HEK293 (cell line): ENCODE results near the gene WDR36.

Source experiments
- CTCF ChIA-PET: fragments of 350-600 bp; formaldehyde crosslinking; extraction: SDS; loops from one replicate; lab custom pipeline; 2021; ENCODE audit warnings: antibody characterized with exemption; lab: Yijun Ruan, JAX
- POLR2A ChIA-PET: fragments of 300-600 bp; formaldehyde crosslinking; extraction: SDS; loops from one replicate; lab custom pipeline; 2020; ENCODE audit warnings: antibody characterized with exemption, inconsistent platforms; lab: Yijun Ruan, JAX
- H3K27ac ChIP-seq: fragments of 200-500 bp; sonication (Bioruptor generic); 2 replicates; pipeline ENCODE4 v1.5.1; 2014; ENCODE audit warnings: low read depth, low read length, control low read depth, inconsistent platforms; ENCODE audit errors: extremely low read depth
- H3K36me3 ChIP-seq, 2 experiments: fragments of 200-500 bp in 1 of 2; sonication (Bioruptor generic) in 1 of 2; 1 replicate in 1 of 2; 2 replicates in 1 of 2; pipeline ENCODE4 v1.5.1; 2014 to 2017; ENCODE audit warnings: inconsistent platforms in 2 of 2, low read length in 2 of 2; ENCODE audit not compliant: control insufficient read depth in 2 of 2, insufficient read depth in 1 of 2
- H3K4me1 ChIP-seq: fragments of 200-500 bp; sonication (Bioruptor generic); 2 replicates; pipeline ENCODE4 v1.5.1; 2014; ENCODE audit warnings: mild to moderate bottlenecking, low read length, inconsistent platforms; ENCODE audit not compliant: control insufficient read depth, insufficient read depth
- H3K4me3 ChIP-seq: 2 replicates; pipeline ENCODE4 v1.5.1; 2011; ENCODE audit warnings: low read depth, mild to moderate bottlenecking, control low read depth, low read length, moderate library complexity
- H3K9me3 ChIP-seq: fragments of 200-500 bp; sonication (Bioruptor generic); 2 replicates; pipeline ENCODE4 v1.5.1; 2014; ENCODE audit warnings: low read depth, low read length, inconsistent platforms; ENCODE audit not compliant: control insufficient read depth, insufficient read depth
- BCL11A ChIP-seq: fragments of 450-650 bp; formaldehyde crosslinking; IDR thresholded peaks from 2 replicates; pipeline ENCODE4 v1.5.1; 2016; ENCODE audit warnings: low read depth, missing biosample characterization, missing genetic modification characterization
- HOXA7 ChIP-seq: sonication (generic); formaldehyde crosslinking; IDR thresholded peaks from 2 replicates; pipeline ENCODE4 v1.8.1; 2022; ENCODE audit warnings: missing genetic modification reagents, borderline replicate concordance
- KLF1 ChIP-seq: fragments of 450-650 bp; formaldehyde crosslinking; IDR thresholded peaks from 2 replicates; pipeline ENCODE4 v1.5.1; 2016; ENCODE audit warnings: missing biosample characterization, missing genetic modification characterization
- MEIS1 ChIP-seq: sonication (generic); formaldehyde crosslinking; IDR thresholded peaks from 2 replicates; pipeline ENCODE4 v1.8.1; 2022; ENCODE audit warnings: missing genetic modification reagents, mild to moderate bottlenecking, borderline replicate concordance
- MYNN ChIP-seq: fragments of 450-650 bp; formaldehyde crosslinking; IDR thresholded peaks from 2 replicates; pipeline ENCODE4 v1.5.1; 2016; ENCODE audit warnings: missing biosample characterization, missing genetic modification characterization, borderline replicate concordance
- OVOL3 ChIP-seq: fragments of 450-650 bp; formaldehyde crosslinking; IDR thresholded peaks from 2 replicates; pipeline ENCODE4 v1.5.1; 2016; ENCODE audit warnings: missing biosample characterization, missing genetic modification characterization
- SP7 ChIP-seq: fragments of 450-650 bp; formaldehyde crosslinking; IDR thresholded peaks from 2 replicates; pipeline ENCODE4 v1.5.1; 2016; ENCODE audit warnings: missing biosample characterization, missing genetic modification characterization
- TRIM28 ChIP-seq: IDR thresholded peaks from 2 replicates; pipeline ENCODE4 v1.6.1; 2011; ENCODE audit warnings: low read length, control low read depth, borderline replicate concordance
- ZBTB1 ChIP-seq: fragments of 450-650 bp; formaldehyde crosslinking; IDR thresholded peaks from 2 replicates; pipeline ENCODE4 v1.5.1; 2016; ENCODE audit warnings: missing biosample characterization, missing genetic modification characterization
- ZNF112 ChIP-seq: fragments of 450-650 bp; formaldehyde crosslinking; IDR thresholded peaks from 2 replicates; pipeline ENCODE4 v1.5.0; 2017; ENCODE audit warnings: missing biosample characterization, missing genetic modification characterization
- ZNF16 ChIP-seq: fragments of 450-650 bp; formaldehyde crosslinking; IDR thresholded peaks from 2 replicates; pipeline ENCODE4 v1.5.1; 2016; ENCODE audit warnings: low read depth, missing biosample characterization, missing genetic modification characterization
- ZNF174 ChIP-seq: fragments of 450-650 bp; formaldehyde crosslinking; IDR thresholded peaks from 2 replicates; pipeline ENCODE4 v1.5.0; 2017; ENCODE audit warnings: missing biosample characterization, mild to moderate bottlenecking, missing genetic modification characterization
- ZNF211 ChIP-seq: fragments of 450-650 bp; formaldehyde crosslinking; IDR thresholded peaks from 2 replicates; pipeline ENCODE4 v1.5.1; 2016; ENCODE audit warnings: low read depth, missing biosample characterization, missing genetic modification characterization
- ZNF223 ChIP-seq: fragments of 450-650 bp; formaldehyde crosslinking; IDR thresholded peaks from 2 replicates; pipeline ENCODE4 v1.5.1; 2016; ENCODE audit warnings: missing biosample characterization, missing genetic modification characterization
- ZNF311 ChIP-seq: fragments of 450-650 bp; formaldehyde crosslinking; IDR thresholded peaks from 2 replicates; pipeline ENCODE4 v1.5.1; 2017; ENCODE audit warnings: missing biosample characterization, missing genetic modification characterization, borderline replicate concordance
- ZNF341 ChIP-seq: fragments of 450-650 bp; formaldehyde crosslinking; IDR thresholded peaks from 2 replicates; pipeline ENCODE4; 2016; ENCODE audit warnings: low read depth, missing biosample characterization, missing genetic modification characterization
- ZNF37A ChIP-seq: fragments of 450-650 bp; IDR thresholded peaks from 2 replicates; pipeline ENCODE4 v1.5.1; 2018; ENCODE audit warnings: missing biosample characterization, missing genetic modification characterization
- ZNF544 ChIP-seq: fragments of 450-650 bp; formaldehyde crosslinking; IDR thresholded peaks from 2 replicates; pipeline ENCODE4 v1.5.0; 2017; ENCODE audit warnings: missing biosample characterization, missing genetic modification characterization
- ZNF558 ChIP-seq: fragments of 450-650 bp; formaldehyde crosslinking; IDR thresholded peaks from 2 replicates; pipeline ENCODE4 v1.5.1; 2016; ENCODE audit warnings: missing biosample characterization, missing genetic modification characterization
- ZNF626 ChIP-seq: fragments of 450-650 bp; sonication (Bioruptor Pico); formaldehyde crosslinking; IDR thresholded peaks from 2 replicates; pipeline ENCODE4 v1.5.1; 2018; ENCODE audit warnings: missing biosample characterization, missing genetic modification characterization, inconsistent platforms
- ZNF654 ChIP-seq: fragments of 450-650 bp; formaldehyde crosslinking; IDR thresholded peaks from 2 replicates; pipeline ENCODE4 v1.5.1; 2016; ENCODE audit warnings: low read depth, missing biosample characterization, missing genetic modification characterization
- ZNF701 ChIP-seq: fragments of 450-650 bp; formaldehyde crosslinking; IDR thresholded peaks from 2 replicates; pipeline ENCODE4 v1.5.1; 2016; ENCODE audit warnings: missing biosample characterization, missing genetic modification characterization
- ZNF791 ChIP-seq: fragments of 450-650 bp; formaldehyde crosslinking; IDR thresholded peaks from 2 replicates; pipeline ENCODE4 v1.5.1; 2016; ENCODE audit warnings: missing biosample characterization, missing genetic modification characterization
- ZSCAN16 ChIP-seq: fragments of 450-650 bp; formaldehyde crosslinking; IDR thresholded peaks from 2 replicates; pipeline ENCODE4 v1.5.1; 2016; ENCODE audit warnings: missing biosample characterization, missing genetic modification characterization
- TF ChIP-seq, protein P1 (sequence below): fragments of 450-650 bp; formaldehyde crosslinking; IDR thresholded peaks from 2 replicates; pipeline ENCODE4 v1.5.1; 2016; ENCODE audit warnings: missing biosample characterization, missing genetic modification characterization
- TF ChIP-seq, protein P2 (sequence below): fragments of 450-650 bp; formaldehyde crosslinking; IDR thresholded peaks from 2 replicates; pipeline ENCODE4 v1.5.1; 2016; ENCODE audit warnings: missing biosample characterization, missing genetic modification characterization
- TF ChIP-seq, protein P3 (sequence below): fragments of 450-650 bp; formaldehyde crosslinking; IDR thresholded peaks from 2 replicates; pipeline ENCODE4 v1.5.1; 2017; ENCODE audit warnings: missing biosample characterization, missing genetic modification characterization
- TF ChIP-seq, protein P4 (sequence below): fragments of 450-650 bp; formaldehyde crosslinking; IDR thresholded peaks from 2 replicates; pipeline ENCODE4 v1.5.1; 2016; ENCODE audit warnings: missing biosample characterization, missing genetic modification characterization
- TF ChIP-seq, protein P5 (sequence below): fragments of 450-650 bp; formaldehyde crosslinking; IDR thresholded peaks from 2 replicates; pipeline ENCODE4 v1.5.1; 2016; ENCODE audit warnings: missing biosample characterization, missing genetic modification characterization
- TF ChIP-seq, protein P6 (sequence below): fragments of 450-650 bp; formaldehyde crosslinking; optimal IDR thresholded peaks from 2 replicates; pipeline ENCODE3; 2016; ENCODE audit warnings: missing biosample characterization, mild to moderate bottlenecking, missing genetic modification characterization

The WDR36 gene

DNA sequence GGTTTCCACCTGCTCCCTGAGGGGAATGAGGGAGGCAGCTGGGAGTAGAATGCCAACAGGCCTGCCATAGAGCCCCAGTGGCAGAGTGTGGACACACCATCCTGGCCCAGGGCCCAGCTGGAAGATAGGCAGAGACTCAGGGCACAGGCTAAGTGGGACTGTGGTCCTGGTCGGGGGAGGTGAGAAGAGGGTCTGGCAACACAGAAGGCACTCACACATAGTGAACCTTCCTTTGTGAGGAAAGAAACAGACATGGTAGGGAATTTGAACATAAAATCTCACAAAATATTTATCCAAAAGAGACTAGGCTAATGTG is 41.2 kb downstream of the WDR36 start (continued):
- TF ChIP-seq ZNF791 (tag by site-specific recombination) (no peak), ZNF211 (tag by site-specific recombination) (no peak), ZNF37A (tag by site-specific recombination) (no peak), BCL11A (tag by site-specific recombination) (no peak), OVOL3 (tag by site-specific recombination) (no peak)

DNA sequence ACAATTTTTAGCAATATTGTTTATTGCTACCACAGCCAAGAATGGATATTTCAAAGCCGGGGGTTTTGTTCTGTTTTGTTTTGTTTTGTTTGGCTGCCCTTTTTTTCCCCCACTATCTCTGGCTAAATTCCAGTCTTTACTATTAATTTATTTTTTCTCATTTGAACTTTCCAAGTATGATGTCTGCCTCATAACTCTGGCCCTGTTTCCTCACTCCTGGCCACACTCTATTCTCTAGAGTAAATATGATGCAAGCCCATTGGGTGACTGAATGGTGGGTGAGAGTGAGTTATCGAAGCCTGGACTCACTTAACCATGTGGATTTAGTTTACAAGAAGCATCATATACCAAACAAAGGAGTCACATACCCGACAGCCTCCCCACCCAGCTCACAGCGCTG is 41.9 kb downstream of the WDR36 start:
- ChIA-PET POLR2A (no interaction called here), CTCF (no interaction called here)
- no peak overlapping the region for H3K27ac ChIP-seq
- TF ChIP-seq ZSCAN16, result no peak
- no peak for TF ChIP-seq ZNF16 (tag by site-specific recombination)
- no peak for TF ChIP-seq KLF1 (tag by site-specific recombination)
- TF ChIP-seq ZNF311, result no peak
- TF ChIP-seq, protein P1, sequence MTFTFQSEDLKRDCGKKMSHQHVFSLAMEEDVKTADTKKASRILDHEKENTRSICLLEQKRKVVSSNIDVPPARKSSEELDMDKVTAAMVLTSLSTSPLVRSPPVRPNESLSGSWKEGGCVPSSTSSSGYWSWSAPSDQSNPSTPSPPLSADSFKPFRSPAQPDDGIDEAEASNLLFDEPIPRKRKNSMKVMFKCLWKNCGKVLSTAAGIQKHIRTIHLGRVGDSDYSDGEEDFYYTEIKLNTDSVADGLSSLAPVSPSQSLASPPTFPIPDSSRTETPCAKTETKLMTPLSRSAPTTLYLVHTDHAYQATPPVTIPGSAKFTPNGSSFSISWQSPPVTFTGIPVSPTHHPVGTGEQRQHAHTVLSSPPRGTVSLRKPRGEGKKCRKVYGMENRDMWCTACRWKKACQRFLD (tag by site-specific recombination), result no peak
- TF ChIP-seq HOXA7 (CRISPR knock-in tag), result no peak
- H3K4me1 ChIP-seq, result no peaks in the 10 kb centered on the region
- H3K4me3 ChIP-seq, result no peak overlapping the region
- H3K9me3 ChIP-seq, result no peaks in the 10 kb centered on the region
- H3K36me3 ChIP-seq, result no peaks in the 10 kb centered on the region

DNA sequence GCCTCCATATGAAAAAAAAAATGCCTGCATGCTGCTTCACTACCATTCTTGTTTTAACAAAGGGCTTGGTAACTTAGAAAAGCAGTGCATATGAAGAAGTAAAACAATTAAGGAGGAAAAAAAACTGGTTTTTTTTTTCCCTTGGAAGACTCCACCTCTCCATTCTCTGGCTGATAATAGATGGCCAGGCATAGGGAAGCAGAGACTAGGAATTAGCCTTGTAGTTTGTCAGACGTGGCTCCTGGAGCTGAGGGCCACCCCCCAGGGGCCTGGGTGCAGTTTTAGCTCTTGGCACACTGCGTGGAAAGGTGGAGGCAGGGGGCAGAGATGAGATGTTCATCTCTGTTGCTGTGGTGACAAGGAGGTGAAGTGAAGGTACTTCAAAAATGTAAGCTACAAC is 42.7 kb downstream of the WDR36 start:
- TF ChIP-seq ZNF544, result no peak
- TF ChIP-seq ZBTB1 (tag by site-specific recombination), result no peak
- no peak for TF ChIP-seq TRIM28
- TF ChIP-seq, protein P2, sequence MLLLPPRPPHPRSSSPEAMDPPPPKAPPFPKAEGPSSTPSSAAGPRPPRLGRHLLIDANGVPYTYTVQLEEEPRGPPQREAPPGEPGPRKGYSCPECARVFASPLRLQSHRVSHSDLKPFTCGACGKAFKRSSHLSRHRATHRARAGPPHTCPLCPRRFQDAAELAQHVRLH, result no peak
- no peak for TF ChIP-seq ZNF174 (tag by site-specific recombination)
- TF ChIP-seq ZNF223 (tag by site-specific recombination), result no peak
- TF ChIP-seq, protein P3, sequence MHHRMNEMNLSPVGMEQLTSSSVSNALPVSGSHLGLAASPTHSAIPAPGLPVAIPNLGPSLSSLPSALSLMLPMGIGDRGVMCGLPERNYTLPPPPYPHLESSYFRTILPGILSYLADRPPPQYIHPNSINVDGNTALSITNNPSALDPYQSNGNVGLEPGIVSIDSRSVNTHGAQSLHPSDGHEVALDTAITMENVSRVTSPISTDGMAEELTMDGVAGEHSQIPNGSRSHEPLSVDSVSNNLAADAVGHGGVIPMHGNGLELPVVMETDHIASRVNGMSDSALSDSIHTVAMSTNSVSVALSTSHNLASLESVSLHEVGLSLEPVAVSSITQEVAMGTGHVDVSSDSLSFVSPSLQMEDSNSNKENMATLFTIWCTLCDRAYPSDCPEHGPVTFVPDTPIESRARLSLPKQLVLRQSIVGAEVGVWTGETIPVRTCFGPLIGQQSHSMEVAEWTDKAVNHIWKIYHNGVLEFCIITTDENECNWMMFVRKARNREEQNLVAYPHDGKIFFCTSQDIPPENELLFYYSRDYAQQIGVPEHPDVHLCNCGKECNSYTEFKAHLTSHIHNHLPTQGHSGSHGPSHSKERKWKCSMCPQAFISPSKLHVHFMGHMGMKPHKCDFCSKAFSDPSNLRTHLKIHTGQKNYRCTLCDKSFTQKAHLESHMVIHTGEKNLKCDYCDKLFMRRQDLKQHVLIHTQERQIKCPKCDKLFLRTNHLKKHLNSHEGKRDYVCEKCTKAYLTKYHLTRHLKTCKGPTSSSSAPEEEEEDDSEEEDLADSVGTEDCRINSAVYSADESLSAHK, result no peak
- no peak for TF ChIP-seq MYNN (tag by site-specific recombination)
- no peak for TF ChIP-seq BCL11A (tag by site-specific recombination)
- TF ChIP-seq ZNF701, result no peak
- TF ChIP-seq ZNF654 (tag by site-specific recombination), result no peak
- TF ChIP-seq ZNF626 (tag by site-specific recombination), result no peak
- TF ChIP-seq, protein P4, sequence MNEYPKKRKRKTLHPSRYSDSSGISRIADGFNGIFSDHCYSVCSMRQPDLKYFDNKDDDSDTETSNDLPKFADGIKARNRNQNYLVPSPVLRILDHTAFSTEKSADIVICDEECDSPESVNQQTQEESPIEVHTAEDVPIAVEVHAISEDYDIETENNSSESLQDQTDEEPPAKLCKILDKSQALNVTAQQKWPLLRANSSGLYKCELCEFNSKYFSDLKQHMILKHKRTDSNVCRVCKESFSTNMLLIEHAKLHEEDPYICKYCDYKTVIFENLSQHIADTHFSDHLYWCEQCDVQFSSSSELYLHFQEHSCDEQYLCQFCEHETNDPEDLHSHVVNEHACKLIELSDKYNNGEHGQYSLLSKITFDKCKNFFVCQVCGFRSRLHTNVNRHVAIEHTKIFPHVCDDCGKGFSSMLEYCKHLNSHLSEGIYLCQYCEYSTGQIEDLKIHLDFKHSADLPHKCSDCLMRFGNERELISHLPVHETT (tag by site-specific recombination), result no peak
- no peak for TF ChIP-seq SP7 (tag by site-specific recombination)
- TF ChIP-seq, protein P5, sequence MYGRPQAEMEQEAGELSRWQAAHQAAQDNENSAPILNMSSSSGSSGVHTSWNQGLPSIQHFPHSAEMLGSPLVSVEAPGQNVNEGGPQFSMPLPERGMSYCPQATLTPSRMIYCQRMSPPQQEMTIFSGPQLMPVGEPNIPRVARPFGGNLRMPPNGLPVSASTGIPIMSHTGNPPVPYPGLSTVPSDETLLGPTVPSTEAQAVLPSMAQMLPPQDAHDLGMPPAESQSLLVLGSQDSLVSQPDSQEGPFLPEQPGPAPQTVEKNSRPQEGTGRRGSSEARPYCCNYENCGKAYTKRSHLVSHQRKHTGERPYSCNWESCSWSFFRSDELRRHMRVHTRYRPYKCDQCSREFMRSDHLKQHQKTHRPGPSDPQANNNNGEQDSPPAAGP (tag by site-specific recombination), result no peak
- no peak for TF ChIP-seq ZNF341 (tag by site-specific recombination)
- TF ChIP-seq, protein P6, sequence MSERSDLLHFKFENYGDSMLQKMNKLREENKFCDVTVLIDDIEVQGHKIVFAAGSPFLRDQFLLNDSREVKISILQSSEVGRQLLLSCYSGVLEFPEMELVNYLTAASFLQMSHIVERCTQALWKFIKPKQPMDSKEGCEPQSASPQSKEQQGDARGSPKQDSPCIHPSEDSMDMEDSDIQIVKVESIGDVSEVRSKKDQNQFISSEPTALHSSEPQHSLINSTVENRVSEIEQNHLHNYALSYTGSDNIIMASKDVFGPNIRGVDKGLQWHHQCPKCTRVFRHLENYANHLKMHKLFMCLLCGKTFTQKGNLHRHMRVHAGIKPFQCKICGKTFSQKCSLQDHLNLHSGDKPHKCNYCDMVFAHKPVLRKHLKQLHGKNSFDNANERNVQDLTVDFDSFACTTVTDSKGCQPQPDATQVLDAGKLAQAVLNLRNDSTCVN, result no peak
- no peak for TF ChIP-seq ZNF558 (tag by site-specific recombination)
- no peak for TF ChIP-seq ZNF112 (tag by site-specific recombination)
- TF ChIP-seq MEIS1 (CRISPR knock-in tag), result no peak
- Histone ChIP-seq H3K36me3 (no peaks in the 10 kb centered on the region), H3K27ac (no peak overlapping the region), H3K4me1 (no peaks in the 10 kb centered on the region), H3K9me3 (no peaks in the 10 kb centered on the region), H3K4me3 (no peak overlapping the region)
- CTCF ChIA-PET, result no interaction called here
- POLR2A ChIA-PET, result no interaction called here
